HG02870 (cell line): ENCODE measurements around the gene HECW1.
"Not testable (repeated sequence)": the region's sequence is repeated elsewhere in the genome, so short reads cannot be mapped to it uniquely, and the experiment has no call there.

Experiments
- ATAC-seq: cut with Tn5 transposase; IDR thresholded peaks from one replicate; pipeline ENCODE4 v1.9.1; 2021; ENCODE audit warnings: mild to moderate bottlenecking, moderate library complexity; ENCODE audit not compliant: unreplicated experiment

HECW1 gene

DNA sequence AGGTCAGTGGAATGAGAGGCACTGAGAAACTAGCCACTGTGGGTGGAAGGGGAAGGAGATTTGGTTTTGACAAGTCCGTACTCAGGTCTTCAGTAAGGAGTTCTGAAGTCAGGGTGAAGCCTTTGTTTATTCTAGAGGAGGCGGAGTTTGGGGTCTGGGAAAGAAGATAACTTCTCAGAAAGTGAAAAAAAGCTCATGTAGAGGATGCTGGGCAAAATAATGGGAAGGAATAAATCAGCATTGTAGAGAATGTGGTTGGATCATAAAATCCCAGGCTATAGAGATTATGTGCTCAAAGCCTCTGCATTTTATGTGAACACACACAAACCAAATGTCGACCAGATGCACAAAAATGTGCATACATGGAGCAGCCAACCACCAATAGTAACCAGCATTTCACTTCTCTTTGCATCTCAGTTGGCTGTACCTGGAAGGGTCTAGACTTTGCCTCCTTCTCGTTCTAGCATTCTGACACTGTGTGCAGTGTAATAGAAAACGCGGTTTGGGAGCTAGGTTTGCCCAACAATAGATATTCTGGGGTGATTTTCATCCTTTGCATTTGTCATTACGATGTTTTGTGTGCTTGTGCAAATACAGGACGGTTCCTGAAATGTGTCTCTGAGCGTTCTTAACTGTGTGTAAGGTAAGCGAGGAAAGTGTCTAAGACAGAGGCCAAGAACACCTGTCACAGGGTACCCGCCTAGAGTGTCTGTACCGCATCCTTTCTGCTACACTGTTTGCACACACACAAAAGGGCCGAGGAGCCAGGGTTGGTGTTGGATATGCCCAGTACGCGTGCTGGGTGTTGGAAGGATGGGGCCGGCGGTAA is 603 bp upstream of the HECW1 start:
- no peak for ATAC-seq

DNA sequence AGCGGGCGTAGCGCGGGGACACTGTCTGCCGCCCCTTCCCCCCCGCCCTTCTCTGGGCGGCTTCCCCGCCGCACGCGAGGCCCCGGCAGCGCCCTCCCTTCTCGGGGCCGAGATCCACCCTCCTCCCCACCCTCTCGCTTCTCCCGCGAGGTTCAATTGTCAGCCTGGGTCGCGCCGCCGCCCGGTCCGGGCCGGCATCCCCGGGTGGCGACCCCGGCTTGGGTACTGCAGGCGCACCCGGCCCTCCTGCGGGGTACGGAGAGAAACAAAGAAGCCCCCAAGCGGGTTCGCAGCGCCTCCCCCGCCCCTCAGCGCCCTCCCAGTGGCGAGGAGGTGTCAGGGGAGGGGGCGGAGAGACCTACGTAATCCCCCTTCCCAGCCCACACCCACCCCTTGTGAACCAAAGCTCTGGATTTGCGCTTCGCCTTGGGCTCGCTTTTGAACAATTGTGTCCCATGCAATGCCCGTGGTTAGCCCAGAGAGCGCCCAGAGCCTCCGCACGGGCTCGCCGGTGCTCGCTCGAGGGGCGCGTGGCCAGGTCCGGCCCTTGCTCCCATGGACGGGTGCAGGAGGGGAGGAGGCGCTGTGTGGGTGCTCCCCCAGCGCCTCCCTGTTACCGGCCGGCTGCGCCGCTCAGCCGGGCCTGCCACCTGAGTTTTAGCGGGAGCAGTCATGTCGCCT is 634 bp downstream of the HECW1 start:
- no peak for ATAC-seq

DNA sequence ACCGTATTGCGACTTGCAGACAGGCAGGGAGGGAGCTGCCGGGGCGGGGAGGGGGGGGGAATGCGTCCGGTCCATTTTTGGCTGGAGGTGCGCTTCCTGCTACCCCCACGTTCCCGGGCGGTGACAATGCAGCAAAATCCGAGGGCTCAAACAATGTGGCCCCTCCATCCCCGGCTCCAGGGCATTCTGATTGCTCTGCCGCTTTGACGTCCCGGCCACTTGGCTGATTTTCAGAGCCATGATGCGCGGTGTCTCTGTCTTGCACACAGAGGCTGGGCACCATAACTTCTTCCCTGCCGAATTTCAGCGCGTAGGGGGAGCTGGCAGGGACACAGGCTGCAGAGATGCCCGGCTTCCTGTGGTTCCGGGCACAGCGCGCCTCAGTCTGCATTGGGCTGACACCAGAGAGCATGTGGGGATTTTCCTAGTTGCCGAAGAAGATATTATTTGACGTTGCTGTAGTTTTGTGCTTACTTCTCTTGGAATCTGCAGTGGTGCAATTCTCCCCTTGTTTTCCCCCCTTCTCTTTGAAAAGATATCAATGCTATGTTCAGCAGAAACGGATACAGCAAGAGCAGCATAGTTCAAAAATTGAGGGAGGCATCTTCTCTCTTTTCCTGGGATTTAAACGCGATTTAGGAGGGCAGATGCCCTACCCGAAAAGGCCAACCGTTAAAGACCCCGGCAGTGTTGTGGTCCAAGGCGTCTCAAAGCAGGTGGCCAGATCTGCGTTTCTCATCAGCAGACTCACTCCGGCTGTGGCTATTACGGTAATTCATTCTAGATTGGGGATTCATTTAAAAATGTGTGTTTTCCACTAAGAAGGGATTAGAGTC is 1.4 kb downstream of the HECW1 start:
- no peak for ATAC-seq

DNA sequence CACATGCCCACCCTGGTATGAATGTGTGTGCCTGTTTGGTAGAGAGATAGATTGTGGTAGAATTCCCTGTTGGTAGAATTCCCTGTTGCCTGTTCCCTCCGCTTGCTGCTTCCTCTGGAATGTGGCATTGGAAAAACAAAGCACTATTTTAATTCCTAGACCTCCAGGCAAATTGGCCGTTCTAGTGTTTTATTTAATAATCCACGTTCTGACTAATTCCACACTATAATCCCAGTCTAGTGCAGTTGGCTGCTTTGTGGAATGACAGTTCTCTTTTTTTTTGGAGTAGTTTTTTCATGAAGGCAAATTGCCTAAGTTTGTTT is 2.0 kb downstream of the HECW1 start:
- ATAC-seq, result no peak

DNA sequence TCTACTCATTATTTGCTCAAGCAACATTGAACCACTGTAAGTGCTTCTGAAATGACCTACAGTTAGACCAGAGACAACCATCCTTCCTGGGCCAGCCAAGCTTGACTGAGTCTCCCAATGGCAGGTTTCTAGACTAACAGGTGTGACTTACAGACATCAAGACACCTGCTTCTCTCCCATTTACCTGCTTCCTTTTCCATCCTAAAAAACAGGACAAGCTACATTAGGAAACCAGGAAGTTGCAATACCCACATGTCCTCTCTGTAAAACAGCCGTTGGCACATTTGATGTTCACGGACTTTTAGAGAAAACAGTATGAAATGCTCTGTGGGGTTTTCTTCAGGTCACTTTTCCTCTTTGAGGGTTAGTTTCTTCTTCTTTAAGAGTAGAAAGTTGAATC is 4.0 kb downstream of the HECW1 start:
- no peak for ATAC-seq

DNA sequence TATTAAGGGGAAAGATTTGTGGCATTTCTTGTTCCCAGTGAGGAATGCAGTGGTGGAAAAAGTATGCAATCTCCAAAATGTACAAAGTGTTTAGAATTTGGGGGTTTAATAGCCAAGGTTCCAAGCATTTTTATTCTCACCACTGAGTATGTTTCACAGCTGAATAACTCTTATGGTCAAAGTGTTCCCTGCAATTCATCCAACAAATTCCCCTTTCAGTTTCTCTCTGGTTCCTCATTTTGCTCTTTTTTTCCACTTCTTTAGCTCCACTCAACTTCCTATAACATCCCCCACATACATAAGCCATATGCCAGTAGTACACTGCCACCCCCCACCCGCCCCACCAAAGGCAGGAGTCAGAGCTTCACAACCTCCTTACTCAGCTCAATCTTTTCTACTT is 4.6 kb downstream of the HECW1 start:
- ATAC-seq, result no peak

DNA sequence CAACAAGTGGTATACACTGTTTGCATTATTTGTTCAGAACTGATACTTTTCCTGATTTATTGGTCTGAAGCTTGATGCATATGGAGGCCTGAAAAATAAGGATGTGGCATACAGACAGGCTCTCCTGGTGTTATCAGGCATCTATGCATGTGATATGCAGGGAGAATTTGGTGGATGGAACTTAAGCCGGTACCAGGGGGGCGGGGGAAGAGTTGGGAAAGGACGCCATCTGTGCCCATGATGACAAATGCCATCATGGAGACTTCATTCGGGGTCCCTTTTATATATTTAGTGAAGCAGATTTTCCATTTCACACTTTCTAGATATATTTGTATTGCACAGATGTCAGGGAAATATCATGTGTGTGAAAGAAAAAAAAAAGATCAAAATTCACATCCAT is 5.4 kb downstream of the HECW1 start:
- no peak for ATAC-seq

DNA sequence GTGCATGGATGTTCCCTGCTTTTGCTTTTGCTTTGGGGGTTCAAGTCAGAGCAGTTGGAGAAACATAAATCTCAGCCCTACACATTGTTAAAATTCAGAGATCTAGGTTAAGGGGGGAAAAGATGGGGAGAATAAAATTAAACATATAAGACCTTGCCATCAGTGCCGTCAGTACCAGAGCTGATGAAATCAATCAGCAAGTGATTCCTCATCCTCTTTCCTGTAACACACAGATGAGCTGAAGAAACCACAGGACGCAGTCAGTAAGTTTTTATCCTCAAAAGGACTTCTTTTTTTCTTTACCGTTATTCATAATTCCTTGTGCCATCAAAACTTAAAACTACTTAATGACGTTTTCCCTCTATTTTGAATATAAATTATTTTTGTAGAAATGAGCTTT is 5.9 kb downstream of the HECW1 start:
- ATAC-seq, result no peak

DNA sequence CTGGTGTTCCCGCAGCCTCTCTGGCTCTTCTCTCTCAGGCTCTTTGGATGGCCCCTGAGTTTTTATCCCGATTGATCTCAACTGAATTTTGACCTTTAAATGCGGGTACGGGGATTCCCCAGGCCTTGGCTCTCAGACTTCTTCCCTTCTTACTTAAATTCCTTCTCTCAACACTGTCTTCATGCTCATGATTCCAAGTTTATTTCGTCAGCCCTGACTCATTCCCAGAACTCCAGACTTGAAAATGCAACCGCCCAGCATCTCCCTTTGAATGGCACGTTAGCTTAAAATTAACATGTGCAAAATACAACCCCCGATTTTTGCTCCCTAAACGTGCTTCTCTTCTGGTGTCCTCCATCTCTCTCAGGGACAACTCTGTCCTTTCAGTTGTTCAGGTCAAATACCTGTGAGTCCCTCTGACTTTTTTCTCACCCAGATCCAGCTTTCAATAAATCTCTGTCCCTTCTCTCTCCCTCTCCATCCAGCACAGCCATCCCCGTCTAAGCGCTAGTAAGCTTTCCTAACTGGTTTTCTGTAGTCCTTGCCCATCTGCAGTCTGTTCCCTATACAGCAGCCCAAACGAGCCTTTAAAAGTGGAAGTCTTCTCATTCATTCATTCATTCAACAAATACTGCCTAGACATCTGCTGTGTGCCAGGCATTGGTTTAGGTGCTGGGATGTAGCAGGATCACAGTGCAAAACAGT is 7.1 kb downstream of the HECW1 start:
- ATAC-seq, result no peak

DNA sequence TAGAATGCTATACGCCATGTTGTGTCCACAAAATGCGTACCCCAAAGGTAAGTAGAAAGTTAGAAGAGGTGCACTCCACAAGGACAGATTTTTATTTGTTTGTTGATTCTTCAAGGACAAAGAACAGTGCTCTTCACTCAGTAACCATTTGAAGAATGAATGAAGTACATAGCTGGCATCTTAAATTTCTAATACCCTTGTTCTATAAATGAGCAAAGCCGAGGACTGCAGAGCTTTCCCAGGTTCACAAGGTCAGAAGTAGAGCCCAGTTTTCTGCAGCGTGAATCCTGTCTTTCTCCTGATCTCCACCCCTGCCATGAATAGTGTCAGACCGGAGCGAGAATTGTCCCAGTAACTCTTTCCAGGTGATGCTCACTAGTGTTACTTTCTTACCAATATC is 9.5 kb downstream of the HECW1 start:
- no peak for ATAC-seq

DNA sequence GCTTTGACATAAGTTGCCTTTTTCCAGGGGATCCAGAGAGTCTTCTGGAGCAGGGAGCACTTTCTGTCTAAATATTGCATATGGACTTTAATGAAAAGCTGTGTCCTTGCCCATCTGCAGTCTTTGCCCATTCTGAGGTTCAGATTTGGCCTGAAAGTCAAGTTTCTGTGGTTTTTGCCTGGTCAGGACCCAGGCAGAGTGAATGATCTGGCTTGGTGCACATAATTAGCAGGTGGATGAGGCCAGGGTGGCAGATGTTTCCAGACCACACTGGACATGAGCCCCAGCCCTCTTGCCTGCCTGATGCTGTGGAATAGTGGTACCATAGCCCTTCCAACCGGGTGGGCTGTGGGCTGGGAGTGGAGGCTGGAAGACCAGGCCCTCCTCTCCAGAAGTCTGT is 11.0 kb downstream of the HECW1 start:
- ATAC-seq, result no peak

DNA sequence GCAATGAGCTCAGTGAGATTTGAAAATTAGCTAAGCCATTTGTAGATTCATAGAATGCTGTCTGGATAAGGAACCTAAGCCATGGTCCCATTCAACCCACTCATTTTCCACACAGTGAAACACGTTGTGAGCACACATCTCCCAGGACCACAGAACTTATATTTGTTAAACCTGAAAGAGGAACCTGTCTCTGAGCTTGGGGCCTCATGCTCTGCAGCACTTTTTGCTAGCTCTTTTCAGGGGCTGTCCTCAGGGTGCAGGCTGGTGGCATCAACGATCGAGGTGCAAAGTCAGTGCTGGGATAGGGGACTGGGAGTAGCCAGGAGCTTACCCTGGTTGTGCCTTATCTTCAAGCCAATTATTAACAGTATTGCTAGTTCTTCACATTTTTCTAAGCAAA is 11.9 kb downstream of the HECW1 start:
- ATAC-seq, result no peak

DNA sequence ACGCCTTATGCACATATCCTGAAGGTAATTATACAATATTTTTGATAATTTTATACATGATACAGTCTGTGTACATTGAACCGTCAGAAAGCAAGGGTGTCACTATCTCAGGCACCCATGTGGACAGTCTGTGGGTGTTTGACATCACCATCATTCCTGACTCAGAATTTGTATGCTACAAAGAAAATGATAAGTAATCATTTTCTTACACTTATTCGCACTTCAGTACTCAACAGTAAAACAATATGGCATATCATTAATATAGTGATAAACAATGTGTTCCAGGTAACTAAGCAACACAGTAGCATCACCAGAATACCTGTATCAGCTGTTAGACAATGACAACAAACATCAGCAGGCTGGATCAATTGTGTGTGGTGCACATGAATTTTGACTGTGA is 17.9 kb downstream of the HECW1 start:
- no peak for ATAC-seq

DNA sequence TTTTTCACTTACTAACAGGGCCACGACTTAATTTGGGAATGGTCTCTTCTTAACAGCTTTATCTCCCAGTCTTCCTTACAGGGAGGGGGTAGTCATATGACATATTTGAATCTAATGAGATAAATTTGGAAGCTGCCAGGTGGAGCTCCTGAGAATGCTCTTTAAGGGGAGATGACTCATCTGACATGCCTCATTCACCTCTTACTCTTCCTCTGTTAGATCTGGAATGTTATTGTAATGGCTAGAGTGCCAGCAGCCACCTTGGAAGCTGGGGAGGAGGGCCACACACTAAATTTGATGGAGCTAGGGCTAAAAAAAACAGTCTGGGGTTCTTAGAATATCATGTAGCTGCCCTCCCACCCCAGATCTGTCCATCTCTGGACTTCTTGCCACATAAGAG is 22.7 kb downstream of the HECW1 start:
- no peak for ATAC-seq

DNA sequence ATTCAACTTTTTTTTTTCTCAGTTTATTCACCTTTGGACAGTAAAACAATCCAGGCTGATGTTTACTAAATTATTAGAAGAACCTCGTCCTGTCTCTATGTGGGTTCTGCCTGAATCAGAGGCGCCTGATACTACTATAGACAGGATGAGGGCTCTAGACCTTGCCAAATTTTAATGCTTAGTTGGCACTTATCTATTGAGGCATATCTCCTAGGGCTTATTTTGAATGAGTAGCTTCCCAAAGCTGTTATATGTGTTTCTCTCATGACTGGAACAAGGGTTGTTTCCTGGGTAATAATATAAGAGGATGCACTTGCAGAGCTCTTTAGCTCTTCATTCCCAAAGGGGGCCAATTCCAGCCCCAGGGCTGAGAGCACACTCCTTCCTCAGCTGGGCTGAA is 23.6 kb downstream of the HECW1 start:
- no peak for ATAC-seq

DNA sequence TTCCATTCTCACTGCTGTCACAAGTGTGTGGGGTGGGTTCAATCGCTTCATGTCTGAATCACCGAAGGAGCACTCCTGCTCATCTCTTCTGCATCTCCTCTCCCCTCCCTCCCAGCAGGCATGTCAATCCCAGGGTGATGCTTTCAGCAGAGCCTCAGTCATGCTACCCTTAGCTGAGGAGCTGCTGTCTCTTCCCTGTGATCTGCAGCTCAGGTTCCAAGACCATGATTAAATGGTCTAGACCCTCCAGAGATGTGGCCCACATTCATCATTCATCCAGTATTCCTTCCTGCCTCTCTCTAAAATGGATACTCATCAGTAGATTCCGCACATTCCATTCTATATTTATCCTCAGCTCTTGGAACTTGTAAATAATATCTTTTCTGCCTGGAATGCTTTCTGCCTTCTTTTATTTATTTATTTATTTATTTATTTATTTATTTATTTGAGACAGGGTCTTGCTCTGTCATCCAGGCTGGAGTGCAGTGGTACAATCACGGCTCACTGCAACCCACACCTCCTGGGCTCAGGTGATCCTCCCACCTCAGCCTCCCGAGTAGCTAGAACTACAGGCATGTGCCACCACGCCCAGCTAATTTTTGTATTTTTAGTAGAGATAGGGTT is 24.8 kb downstream of the HECW1 start:
- ATAC-seq, result not testable (repeated sequence)

DNA sequence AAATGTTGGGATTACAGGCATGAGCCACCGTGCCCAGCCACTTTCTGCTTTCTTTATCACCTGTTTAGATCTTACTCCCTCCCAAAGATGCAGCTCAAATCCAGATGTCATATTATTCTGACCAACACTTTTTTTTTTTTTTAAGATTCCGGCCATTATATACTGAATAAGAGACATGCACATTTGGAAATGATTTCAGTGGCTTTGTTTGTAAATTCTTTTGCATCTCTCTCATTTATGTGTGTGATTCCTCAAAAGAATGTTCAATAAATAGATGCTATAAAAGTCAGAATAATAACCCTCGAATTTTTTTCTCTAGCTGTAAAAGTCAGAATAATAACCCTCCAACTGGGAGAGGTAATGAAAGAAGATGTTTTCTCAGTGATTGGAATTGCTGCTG is 25.4 kb downstream of the HECW1 start:
- ATAC-seq, result no peak

DNA sequence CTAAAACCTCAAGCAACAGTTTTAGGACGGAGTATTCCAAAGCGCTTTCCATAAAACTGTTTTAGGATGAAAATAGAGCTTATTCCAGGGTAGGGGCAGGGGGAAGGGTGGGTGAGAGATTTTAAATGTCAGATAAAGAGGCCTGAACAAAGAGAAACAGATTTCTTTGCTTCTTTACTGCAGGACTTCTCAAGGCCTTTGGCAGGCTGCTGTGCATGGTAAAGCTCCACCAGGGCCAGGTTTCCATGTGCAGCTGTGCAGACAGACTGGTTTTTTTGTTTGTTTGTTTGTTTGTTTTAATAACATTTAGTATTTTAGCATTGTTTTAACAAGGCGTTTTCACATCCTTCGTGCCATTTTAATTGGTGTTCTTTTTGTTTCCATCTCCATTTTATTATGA is 26.3 kb downstream of the HECW1 start:
- ATAC-seq, result no peak

DNA sequence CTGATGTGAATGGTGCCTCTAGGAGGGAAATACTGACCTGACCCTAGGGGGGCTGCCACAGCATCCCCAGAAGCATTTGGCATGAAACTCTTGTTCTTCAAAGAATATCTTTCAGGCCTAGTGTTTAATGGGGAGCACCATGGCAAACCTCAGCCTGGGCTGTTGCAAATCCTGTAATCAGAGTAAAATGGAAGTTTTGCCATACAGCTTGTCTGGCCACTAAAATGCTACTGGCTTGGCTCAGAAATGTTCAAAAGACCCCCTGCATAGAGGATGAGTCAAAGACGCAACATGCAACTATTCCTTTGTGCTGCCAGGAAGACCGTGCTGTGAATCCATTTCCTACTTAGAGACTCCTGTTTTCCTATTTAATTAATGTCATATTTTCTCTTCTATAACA is 26.7 kb downstream of the HECW1 start:
- ATAC-seq, result no peak

DNA sequence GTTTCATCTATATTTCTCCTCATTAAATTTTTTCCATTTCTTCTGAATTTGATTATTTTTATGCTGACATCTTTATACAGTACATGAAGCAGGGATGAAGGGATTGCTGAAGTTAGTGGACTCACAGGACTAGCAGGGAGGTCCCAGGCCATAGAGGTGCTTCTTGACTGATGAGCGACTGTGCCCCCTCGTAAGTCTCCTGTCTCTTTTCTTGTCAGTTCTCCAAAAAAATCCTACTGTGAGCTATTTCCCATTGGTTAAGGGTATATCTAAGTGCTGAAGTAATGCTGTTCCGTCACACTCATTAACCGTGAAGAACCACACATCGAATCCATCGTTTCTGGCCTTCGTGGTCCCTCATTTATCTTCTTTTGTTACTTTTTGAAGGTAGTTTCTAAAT is 27.7 kb downstream of the HECW1 start:
- no peak for ATAC-seq

DNA sequence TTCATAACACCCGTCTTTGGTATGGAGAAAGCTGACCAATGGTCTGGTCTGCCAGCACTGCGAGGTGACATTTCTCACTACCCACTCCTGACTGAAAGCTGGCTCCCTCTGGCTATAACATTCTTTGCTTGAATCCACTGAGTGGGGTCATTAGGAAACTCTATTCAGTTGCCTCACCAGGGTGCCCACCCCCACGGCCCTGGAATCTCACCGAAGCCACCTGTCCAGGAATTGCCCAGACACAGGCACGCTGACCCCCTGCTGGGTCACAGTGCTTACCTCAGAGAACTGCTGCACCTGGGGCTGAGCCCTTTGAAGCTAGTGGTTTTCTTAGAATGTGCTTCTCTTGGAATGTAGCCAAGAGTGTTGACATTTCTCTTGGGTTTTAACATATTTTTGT is 28.6 kb downstream of the HECW1 start:
- no peak for ATAC-seq
